HG03469 (cell line): ENCODE results near the gene MRPL33.

Source experiments
- ATAC-seq: cut with Tn5 transposase; IDR thresholded peaks from one replicate; pipeline ENCODE4 v1.9.1; 2021; ENCODE audit warnings: mild to moderate bottlenecking, moderate library complexity, moderate number of reproducible peaks; ENCODE audit not compliant: unreplicated experiment

MRPL33 gene

DNA sequence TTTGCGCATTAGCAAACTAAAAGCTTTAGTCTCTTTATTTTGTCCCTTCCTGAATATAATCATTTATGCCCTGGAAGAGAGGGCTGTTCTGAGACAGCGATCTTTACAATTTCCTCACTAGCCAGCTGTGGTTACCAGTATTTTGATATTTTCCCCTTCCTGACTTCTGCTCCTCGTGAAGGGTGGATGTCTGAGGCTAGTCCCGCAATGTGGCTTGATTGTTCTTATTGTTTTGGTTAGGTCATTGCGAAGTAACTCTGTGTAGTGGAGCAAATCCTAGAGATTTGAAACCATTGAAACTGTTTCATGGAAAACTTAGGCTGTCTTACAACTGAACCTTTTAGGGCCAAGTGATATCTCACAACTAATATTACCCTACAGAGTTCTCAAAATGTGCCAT, 2.4 kb downstream of the MRPL33 start:
- no peak for ATAC-seq

DNA sequence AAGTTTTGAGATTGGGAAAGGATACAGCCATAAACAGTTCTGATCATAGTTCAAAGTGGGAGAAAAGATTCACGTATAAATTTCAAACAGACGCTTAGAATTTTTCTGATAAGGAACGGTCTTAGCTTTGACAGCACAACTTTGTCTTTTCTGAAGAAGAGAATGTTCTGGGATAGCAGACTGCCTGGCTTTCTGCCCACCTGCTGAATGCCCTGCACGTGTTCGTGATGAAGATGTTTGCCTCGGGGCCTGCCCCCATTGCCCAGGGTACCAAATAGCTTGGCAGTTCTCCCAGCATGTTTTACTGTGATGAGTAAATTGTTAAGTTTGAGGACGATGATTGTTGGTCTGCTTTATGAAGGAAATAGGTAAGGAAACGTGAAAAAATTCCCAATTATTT, 4.6 kb downstream of the MRPL33 start:
- ATAC-seq, result no peak

DNA sequence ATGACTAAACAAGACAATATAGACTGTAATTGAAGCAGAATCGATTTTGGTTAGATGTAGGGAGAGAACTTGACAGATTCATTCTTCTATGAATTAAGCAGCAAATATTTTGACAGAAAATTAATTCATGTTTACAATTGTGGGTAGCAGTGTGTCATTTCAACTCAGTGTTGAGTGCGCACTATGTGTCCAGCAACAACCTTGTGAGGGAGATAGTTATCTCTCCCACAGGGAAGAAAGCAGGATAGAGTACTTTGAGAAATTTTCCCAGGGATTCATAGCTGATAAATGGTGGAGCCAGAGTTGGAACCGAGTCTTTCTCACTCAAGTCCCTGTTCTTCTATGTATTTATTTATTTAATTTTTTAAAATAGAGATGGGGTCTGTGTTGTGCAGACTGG, 5.2 kb downstream of the MRPL33 start:
- ATAC-seq, result no peak

- no peak for ATAC-seq
These were observed 8.0 kb downstream of the MRPL33 start for GRCh38 chr2:27779417-27780055.

- ATAC-seq, result no peak
These were observed 10.0 kb downstream of the MRPL33 start for GRCh38 chr2:27781496-27781895.

DNA sequence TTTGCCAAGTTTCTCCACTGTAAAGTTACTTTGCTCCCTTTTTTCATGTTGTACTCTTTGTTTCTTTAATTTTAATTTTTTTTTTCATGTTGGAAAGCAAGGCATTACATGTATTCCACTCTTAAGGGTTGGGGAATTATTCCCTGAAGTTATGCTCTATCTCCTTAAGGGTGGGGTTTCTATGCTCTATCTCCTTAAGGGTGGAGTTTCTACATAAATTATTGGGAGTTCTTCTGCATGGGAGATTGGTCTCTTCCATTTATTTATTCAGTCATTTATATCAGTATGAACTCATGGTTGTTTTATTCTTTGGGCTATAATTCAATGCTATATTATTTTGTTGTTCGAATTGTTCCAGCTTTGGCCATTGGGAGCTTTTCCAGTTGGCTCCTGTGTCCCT, 11.2 kb downstream of the MRPL33 start:
- no peak for ATAC-seq

DNA sequence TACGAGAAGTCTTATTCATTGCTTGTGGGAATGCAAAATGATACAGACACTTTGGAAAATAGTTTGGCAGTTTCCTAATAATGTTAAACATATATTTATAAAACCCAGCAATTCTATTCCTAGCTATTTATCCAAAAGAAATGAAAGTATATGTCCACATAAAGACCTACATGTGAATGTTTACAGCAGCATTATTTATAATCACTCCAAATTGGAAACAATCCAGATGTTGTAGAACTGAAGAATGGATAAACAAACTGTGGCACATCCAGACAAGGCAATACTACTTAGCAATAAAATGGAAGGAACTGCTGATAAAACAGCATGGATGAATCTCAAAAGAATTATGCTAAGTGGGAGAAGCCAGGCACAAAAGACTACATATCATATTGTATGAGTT, 19.3 kb downstream of the MRPL33 start:
- no peak for ATAC-seq

DNA sequence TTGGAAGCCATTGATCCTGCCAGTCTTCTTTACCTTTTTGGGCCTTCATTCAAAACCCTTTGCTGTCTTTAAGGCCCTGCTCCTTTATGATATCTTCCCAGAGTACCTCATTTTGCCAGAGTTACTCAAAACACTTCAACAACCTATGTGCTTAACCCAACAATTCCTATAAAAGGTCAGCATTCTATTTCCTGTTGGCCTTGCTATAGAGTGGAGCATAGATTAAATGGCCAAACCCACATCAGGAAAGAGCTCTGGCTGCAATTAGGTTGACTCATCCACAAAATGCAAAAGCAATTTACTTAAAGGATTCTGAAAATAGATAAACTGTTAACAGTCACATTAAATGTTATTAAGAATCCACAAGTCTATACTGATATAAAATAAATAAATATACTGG, 21.2 kb downstream of the MRPL33 start:
- no peak for ATAC-seq

GRCh38 chr2:27795093-27795834, 23.7 kb downstream of the MRPL33 start:
- no peak for ATAC-seq

GRCh38 chr2:27795868-27796277, 24.4 kb downstream of the MRPL33 start:
- ATAC-seq, result no peak

DNA sequence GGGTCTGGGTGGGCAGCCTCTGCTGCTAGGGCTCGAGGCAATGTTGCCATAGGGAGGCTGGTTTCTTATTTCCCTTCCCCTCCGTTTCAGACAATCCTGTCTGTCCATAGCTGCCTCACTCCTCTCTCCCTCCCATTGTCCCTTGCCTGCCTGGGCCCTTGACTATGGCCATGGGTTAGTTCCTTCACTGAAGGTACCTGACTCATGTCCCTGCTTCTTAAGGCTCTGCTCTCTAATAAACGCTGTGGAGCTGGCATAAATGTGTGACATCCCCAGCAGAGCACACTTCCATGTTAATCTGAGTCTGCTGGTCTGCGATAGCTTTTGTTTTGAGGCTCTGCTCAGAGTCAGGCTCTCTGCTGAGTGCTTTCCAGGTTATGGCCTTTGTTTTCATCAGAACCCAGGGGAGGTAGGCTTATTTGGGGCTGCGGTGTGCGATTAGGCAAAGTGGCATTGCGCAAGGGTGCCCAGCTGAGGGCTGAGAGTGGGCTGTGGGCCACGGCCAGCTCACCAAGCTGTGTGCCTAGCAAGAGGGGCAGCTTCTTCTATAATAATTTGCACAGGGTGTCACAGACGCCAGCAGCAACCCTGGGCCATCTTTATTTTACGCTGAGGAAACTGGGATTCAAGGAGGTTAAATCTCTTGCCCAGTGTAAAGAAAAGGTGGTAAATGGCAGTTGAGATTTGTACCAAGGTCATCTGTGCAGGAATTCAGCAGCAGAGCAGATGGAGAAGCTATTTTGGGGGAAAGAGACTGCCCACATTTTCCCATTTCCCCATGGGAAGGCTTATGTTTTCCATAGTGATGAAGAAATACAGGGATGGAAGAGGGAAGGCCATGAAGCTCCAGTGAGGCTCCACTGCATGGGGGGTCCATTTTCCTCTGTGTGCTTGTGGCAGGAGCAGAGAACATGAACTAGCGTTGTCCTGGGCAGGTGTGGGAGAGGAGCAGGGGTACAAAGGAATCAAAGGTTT, 25.6 kb downstream of the MRPL33 start:
- no peak for ATAC-seq

GRCh38 chr2:27797841-27798240, 26.3 kb downstream of the MRPL33 start:
- ATAC-seq, result no peak

GRCh38 chr2:27798486-27798885, 27.0 kb downstream of the MRPL33 start:
- no peak for ATAC-seq

GRCh38 chr2:27798948-27799645, 27.6 kb downstream of the MRPL33 start:
- no peak for ATAC-seq

DNA sequence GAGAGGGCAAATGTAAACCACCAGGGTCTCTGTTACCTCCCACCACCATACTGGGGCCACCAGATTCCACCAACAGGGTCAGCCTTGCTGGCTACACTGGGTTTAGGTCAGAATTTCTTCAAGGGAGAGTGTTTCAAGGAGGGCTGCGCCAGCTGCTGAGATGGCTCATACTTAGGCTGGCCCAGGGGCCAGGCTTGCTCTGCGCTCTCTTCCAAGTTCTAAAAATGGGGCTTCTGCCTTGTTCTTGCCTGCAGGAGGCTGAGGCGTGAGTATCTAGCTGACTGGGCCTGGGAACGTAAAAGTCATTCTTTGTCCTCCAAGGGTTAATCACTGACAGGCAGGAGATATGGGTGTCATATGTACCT, 28.1 kb downstream of the MRPL33 start:
- no peak for ATAC-seq

- ATAC-seq, result no peak
These were observed 29.3 kb downstream of the MRPL33 start for GRCh38 chr2:27800856-27801255.

DNA sequence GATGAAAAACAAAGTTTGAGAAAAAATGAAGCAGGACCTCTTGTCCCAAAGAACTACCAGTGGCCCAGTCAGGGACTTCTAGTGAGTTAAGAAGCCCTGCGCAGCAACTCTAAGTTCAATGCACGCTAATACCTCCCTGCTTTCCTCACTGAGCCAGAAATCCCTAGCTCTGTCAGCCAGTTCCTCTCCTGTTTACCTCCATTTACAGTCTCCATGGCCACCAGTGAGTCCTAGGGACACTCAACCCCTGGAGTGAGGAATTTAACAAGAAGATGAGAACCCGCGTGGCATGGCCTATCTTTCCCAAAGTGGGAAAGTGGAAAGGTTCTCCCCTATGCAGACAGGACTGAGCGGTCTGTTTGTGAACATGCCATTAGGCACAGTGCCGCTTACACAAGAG, 31.0 kb downstream of the MRPL33 start:
- no peak for ATAC-seq

- ATAC-seq, result no peak
These were observed 31.5 kb downstream of the MRPL33 start for GRCh38 chr2:27803046-27803445.

- ATAC-seq, result no peak
These were observed 32.6 kb downstream of the MRPL33 start for GRCh38 chr2:27804146-27804545.

DNA sequence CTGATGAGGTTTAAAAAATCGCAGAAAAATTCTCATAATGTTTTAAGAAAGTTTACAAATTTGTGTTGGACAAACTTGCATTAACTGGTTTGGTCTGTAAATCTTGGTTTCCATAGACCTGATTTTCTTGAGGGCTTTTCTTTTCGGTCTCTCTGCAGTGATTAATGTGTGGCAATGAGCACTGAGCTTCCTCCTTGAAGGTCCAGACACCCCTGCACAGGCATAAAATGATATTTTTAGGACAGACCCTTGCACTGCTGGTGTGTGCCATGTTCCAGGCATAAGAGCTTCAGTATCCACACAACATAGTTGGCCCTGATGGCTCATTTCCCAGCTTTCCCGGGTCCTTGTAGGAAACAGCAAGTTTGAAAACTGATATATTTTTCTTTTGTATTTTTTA, 33.7 kb downstream of the MRPL33 start:
- no peak for ATAC-seq
